Measurements from ENCODE around the gene GXYLT1. TPM values are rescaled to one million over a fixed set of nuclear protein-coding genes. Genes with fewer than 3 reads are reported as not detected.
A peak's percentile ranks its signal among the peaks of the same experiment; 100 is the strongest.
"Not testable (repeated sequence)": the region's sequence is repeated elsewhere in the genome, so short reads cannot be mapped to it uniquely, and the experiment has no call there.

GXYLT1 gene
- polyA plus RNA-seq (2012; ENCODE audit: missing spikeins), result 6.0 TPM

- TF ChIP-seq POLR2A (IDR thresholded peaks at IDR 0.05; ENCODE audit: low read depth, low read length), result peak; percentile 83
- peak; percentile 51; the same call in 1 of the 2 replicates for TF ChIP-seq TAF1 (IDR thresholded peaks at IDR 0.05; ENCODE audit: borderline replicate concordance, low read depth, low read length)
- peak; percentile 83 for TF ChIP-seq POLR2AphosphoS5 (IDR thresholded peaks at IDR 0.05; ENCODE audit: low read depth, low read length)
- peak; percentile 99 for FAIRE-seq
- DNase-seq (ENCODE audit: insufficient read length), result peak; percentile 82
Measured at GRCh38 chr12:42144408-42145196, at the start of gene GXYLT1. Gene GXYLT1, minus strand, starts transcription at chr12:42144874. Its CDS starts 228 bp downstream, at chr12:42144646.

- no peak for DNase-seq (ENCODE audit: insufficient read length)
- no peak for TF ChIP-seq POLR2AphosphoS5 (IDR thresholded peaks at IDR 0.05; ENCODE audit: low read depth, low read length)
- no peak for TF ChIP-seq TAF1 (IDR thresholded peaks at IDR 0.05; ENCODE audit: borderline replicate concordance, low read depth, low read length)
- no peak for TF ChIP-seq POLR2A (IDR thresholded peaks at IDR 0.05; ENCODE audit: low read depth, low read length)
- FAIRE-seq, result no peak
Measured at GRCh38 chr12:42192686-42193085, 48.0 kb upstream of the GXYLT1 start.

DNA sequence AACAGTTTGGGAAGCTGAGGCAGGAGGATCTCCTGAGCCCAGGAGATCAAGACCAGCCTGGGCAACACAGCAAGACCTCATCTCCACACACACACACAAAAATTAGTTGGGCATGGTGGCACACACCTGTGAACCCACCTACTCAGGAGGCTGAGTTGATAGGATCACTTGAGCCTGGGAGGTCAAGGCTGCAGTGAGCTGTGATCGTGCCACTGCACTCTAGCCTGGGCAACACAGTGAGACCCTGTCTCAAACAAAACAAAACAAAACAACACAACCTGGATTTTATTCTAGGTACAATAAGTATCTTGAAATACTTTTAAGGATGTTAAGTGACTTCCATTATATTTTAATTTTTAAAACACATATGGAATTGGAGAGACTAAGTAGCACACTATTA is 47.6 kb upstream of the GXYLT1 start:
- DNase-seq (ENCODE audit: insufficient read length) (no peak), FAIRE-seq (no peak)
- TF ChIP-seq TAF1 (IDR thresholded peaks at IDR 0.05; ENCODE audit: borderline replicate concordance, low read depth, low read length), result no peak
- TF ChIP-seq POLR2A (IDR thresholded peaks at IDR 0.05; ENCODE audit: low read depth, low read length), result no peak
- no peak for TF ChIP-seq POLR2AphosphoS5 (IDR thresholded peaks at IDR 0.05; ENCODE audit: low read depth, low read length)

- TF ChIP-seq TAF1 (IDR thresholded peaks at IDR 0.05; ENCODE audit: borderline replicate concordance, low read depth, low read length) (no peak), POLR2A (IDR thresholded peaks at IDR 0.05; ENCODE audit: low read depth, low read length) (no peak), POLR2AphosphoS5 (IDR thresholded peaks at IDR 0.05; ENCODE audit: low read depth, low read length) (no peak)
- FAIRE-seq, result no peak
- DNase-seq (ENCODE audit: insufficient read length), result no peak
Measured at GRCh38 chr12:42190376-42190775, 45.7 kb upstream of the GXYLT1 start.

- DNase-seq (ENCODE audit: insufficient read length); FAIRE-seq: not testable (repeated sequence)
Measured at GRCh38 chr12:42188275-42188674, 43.6 kb upstream of the GXYLT1 start.

GRCh38 chr12:42187799-42188198 is 43.1 kb upstream of the GXYLT1 start:
- DNase-seq (ENCODE audit: insufficient read length) (no peak), FAIRE-seq (peak; percentile 51)
- TF ChIP-seq TAF1 (IDR thresholded peaks at IDR 0.05; ENCODE audit: borderline replicate concordance, low read depth, low read length), result no peak
- no peak for TF ChIP-seq POLR2A (IDR thresholded peaks at IDR 0.05; ENCODE audit: low read depth, low read length)
- no peak for TF ChIP-seq POLR2AphosphoS5 (IDR thresholded peaks at IDR 0.05; ENCODE audit: low read depth, low read length)

DNA sequence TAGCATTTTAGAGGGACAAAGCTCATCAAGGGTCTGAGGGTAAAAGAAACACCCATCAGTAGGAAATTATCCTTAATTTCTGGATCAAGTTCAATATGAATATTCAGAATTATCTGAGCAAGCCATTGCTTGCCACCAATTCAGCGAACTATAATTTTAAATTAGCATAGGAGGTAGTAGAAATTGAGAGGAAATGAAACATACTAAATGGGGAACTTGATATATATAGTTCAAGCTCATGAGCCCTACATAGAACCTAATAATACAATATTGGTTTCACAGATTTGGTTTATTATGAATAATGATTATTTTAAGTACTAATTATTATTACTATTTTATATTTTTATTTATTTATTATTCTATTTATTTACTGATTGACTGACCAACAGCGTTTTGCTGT is 42.1 kb upstream of the GXYLT1 start:
- FAIRE-seq (no peak), DNase-seq (ENCODE audit: insufficient read length) (no peak)
- no peak for TF ChIP-seq TAF1 (IDR thresholded peaks at IDR 0.05; ENCODE audit: borderline replicate concordance, low read depth, low read length)
- TF ChIP-seq POLR2AphosphoS5 (IDR thresholded peaks at IDR 0.05; ENCODE audit: low read depth, low read length), result no peak

GRCh38 chr12:42182394-42182793 is 37.7 kb upstream of the GXYLT1 start:
- TF ChIP-seq POLR2AphosphoS5 (IDR thresholded peaks at IDR 0.05; ENCODE audit: low read depth, low read length) (no peak), TAF1 (IDR thresholded peaks at IDR 0.05; ENCODE audit: borderline replicate concordance, low read depth, low read length) (no peak), POLR2A (IDR thresholded peaks at IDR 0.05; ENCODE audit: low read depth, low read length) (no peak)
- FAIRE-seq (no peak), DNase-seq (ENCODE audit: insufficient read length) (no peak)

DNA sequence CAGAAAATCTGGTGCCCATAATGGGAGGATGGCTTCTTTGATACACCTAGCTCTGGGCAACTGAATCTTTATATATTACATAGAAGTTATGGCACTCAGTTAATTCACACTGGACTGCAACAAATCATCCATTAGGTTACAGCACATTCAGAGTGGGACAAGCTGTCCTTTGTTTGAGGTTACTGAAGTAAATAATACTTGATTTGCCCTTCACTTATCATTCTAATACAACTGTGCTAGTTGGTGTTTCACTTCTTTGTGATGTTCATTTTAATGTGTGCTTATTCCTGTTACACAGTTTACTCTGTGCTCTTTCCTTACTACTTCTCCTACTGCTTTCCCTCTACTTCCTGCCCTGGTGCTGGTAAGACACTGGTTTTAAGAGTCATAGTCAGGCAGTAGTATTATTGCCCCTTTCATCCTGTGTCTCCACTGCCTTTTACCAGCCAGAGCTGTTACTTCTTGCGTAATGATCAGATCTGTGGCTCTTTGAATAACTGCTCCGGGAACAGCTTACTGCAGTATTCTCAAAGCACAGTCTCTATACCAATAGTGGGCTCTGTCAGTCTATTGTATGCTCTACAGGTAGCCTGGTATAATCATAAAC is 36.4 kb upstream of the GXYLT1 start:
- no peak for TF ChIP-seq POLR2AphosphoS5 (IDR thresholded peaks at IDR 0.05; ENCODE audit: low read depth, low read length)
- TF ChIP-seq POLR2A (IDR thresholded peaks at IDR 0.05; ENCODE audit: low read depth, low read length), result no peak
- no peak for TF ChIP-seq TAF1 (IDR thresholded peaks at IDR 0.05; ENCODE audit: borderline replicate concordance, low read depth, low read length)
- FAIRE-seq (no peak), DNase-seq (ENCODE audit: insufficient read length) (no peak)

GRCh38 chr12:42178101-42178500 is 33.4 kb upstream of the GXYLT1 start:
- TF ChIP-seq TAF1 (IDR thresholded peaks at IDR 0.05; ENCODE audit: borderline replicate concordance, low read depth, low read length) (no peak), POLR2A (IDR thresholded peaks at IDR 0.05; ENCODE audit: low read depth, low read length) (no peak), POLR2AphosphoS5 (IDR thresholded peaks at IDR 0.05; ENCODE audit: low read depth, low read length) (no peak)
- FAIRE-seq, result no peak
- no peak for DNase-seq (ENCODE audit: insufficient read length)

- peak; percentile 30 for FAIRE-seq
- DNase-seq (ENCODE audit: insufficient read length), result no peak
- TF ChIP-seq POLR2AphosphoS5 (IDR thresholded peaks at IDR 0.05; ENCODE audit: low read depth, low read length) (no peak), POLR2A (IDR thresholded peaks at IDR 0.05; ENCODE audit: low read depth, low read length) (no peak), TAF1 (IDR thresholded peaks at IDR 0.05; ENCODE audit: borderline replicate concordance, low read depth, low read length) (no peak)
Measured at GRCh38 chr12:42174978-42175377, 30.3 kb upstream of the GXYLT1 start.

GRCh38 chr12:42173961-42174521 is 29.4 kb upstream of the GXYLT1 start:
- DNase-seq (ENCODE audit: insufficient read length) (no peak), FAIRE-seq (no peak)
- TF ChIP-seq POLR2AphosphoS5 (IDR thresholded peaks at IDR 0.05; ENCODE audit: low read depth, low read length) (no peak), TAF1 (IDR thresholded peaks at IDR 0.05; ENCODE audit: borderline replicate concordance, low read depth, low read length) (no peak), POLR2A (IDR thresholded peaks at IDR 0.05; ENCODE audit: low read depth, low read length) (no peak)

Data from GM12892 (cell line).